Cardiac muscle cell (in vitro differentiated cells and primary cell): ENCODE results near the gene C5AR2. TPM values are rescaled to one million over a fixed set of nuclear protein-coding genes. Genes with fewer than 3 reads are reported as not detected.

Experiments used
- DNase-seq, 2 donors: peaks; one replicate each; pipeline versions ENCODE4 v3.0.0 to v3.0.0-alpha.2; 2010 to 2017; ENCODE audit warnings: low read depth in 1 of 2, low spot score in 1 of 2
- H3K27ac ChIP-seq: fragments of 200-600 bp; sonication (generic); 2 replicates; pipeline ENCODE4 v1.5.1; 2016
- H3K27me3 ChIP-seq: fragments of 200-600 bp; sonication (generic); 2 replicates; pipeline ENCODE4 v1.6.0; 2016; ENCODE audit warnings: control low read depth
- H3K36me3 ChIP-seq: fragments of 200-600 bp; sonication (generic); 2 replicates; pipeline ENCODE4 v1.5.1; 2016; ENCODE audit warnings: control low read depth
- H3K4me1 ChIP-seq: fragments of 200-600 bp; sonication (generic); 2 replicates; pipeline ENCODE4 v1.8.1; 2017; ENCODE audit warnings: low read depth, mild to moderate bottlenecking, mixed run types
- H3K4me3 ChIP-seq: fragments of 200-600 bp; sonication (generic); 2 replicates; pipeline ENCODE4 v1.5.1; 2016; ENCODE audit warnings: mild to moderate bottlenecking
- H3K9me3 ChIP-seq: fragments of 200-600 bp; sonication (generic); 2 replicates; pipeline ENCODE4 v1.5.1; 2017; ENCODE audit warnings: low read depth, mild to moderate bottlenecking, control low read depth
- CTCF ChIP-seq: IDR thresholded peaks from 2 replicates; pipeline ENCODE4 v1.5.1; 2012; ENCODE audit warnings: low read depth, mild to moderate bottlenecking, low read length
- polyA plus RNA-seq: library from polyadenylated mRNA; unstranded; fragments of >200 nt; fragmentation: Nextera tagmentation; extraction: Ambion mirVana; gene quantifications from 2 replicates; pipeline ENCODE4 v1.2.1, GENCODE V29; 2016
- total RNA-seq: library from RNA; depleted of rRNA; stranded (reverse); fragments of >200 nt; gene quantifications from 2 replicates; pipeline ENCODE4 v1.2.3, GENCODE V29; 2016

The C5AR2 gene
- total and polyA plus RNA-seq, 2 experiments from 2014 or later = not detected

GRCh38 chr19:47374876-47375693 is 43.1 kb downstream of the C5AR2 start:
- H3K9me3 ChIP-seq = no peaks in the 10 kb centered on the region
- no peak overlapping the region for H3K4me3 ChIP-seq
- no peak for DNase-seq
- peaks cover 38% of the 10 kb centered on the region for H3K36me3 ChIP-seq
- H3K27me3 ChIP-seq = no peaks in the 10 kb centered on the region
- no peaks in the 10 kb centered on the region for H3K4me1 ChIP-seq
- TF ChIP-seq CTCF = no peak
- H3K27ac ChIP-seq = no peak overlapping the region

GRCh38 chr19:47375694-47376588 is 44.0 kb downstream of the C5AR2 start:
- H3K4me3 ChIP-seq = no peak overlapping the region
- no peak for DNase-seq
- no peak overlapping the region for H3K27ac ChIP-seq
- peaks cover 38% of the 10 kb centered on the region for H3K36me3 ChIP-seq
- no peaks in the 10 kb centered on the region for H3K9me3 ChIP-seq
- no peak for TF ChIP-seq CTCF
- no peaks in the 10 kb centered on the region for H3K4me1 ChIP-seq
- no peaks in the 10 kb centered on the region for H3K27me3 ChIP-seq

GRCh38 chr19:47376589-47377144 is 44.7 kb downstream of the C5AR2 start:
- peaks cover 37% of the 10 kb centered on the region for H3K36me3 ChIP-seq
- DNase-seq = no peak
- no peak overlapping the region for H3K27ac ChIP-seq
- no peak for TF ChIP-seq CTCF
- H3K9me3 ChIP-seq = no peaks in the 10 kb centered on the region
- no peak overlapping the region for H3K4me3 ChIP-seq
- H3K4me1 ChIP-seq = no peaks in the 10 kb centered on the region
- no peaks in the 10 kb centered on the region for H3K27me3 ChIP-seq

- Histone ChIP-seq H3K4me3 (no peak overlapping the region), H3K4me1 (no peaks in the 10 kb centered on the region), H3K9me3 (no peaks in the 10 kb centered on the region), H3K27ac (no peak overlapping the region), H3K27me3 (no peaks in the 10 kb centered on the region), H3K36me3 (peaks cover 37% of the 10 kb centered on the region)
- DNase-seq = no peak
- TF ChIP-seq CTCF = no peak
Measured at GRCh38 chr19:47377208-47377701, 45.3 kb downstream of the C5AR2 start.

GRCh38 chr19:47377801-47378200 is 45.8 kb downstream of the C5AR2 start:
- TF ChIP-seq CTCF = no peak
- no peak overlapping the region for H3K27ac ChIP-seq
- no peak for DNase-seq
- H3K4me1 ChIP-seq = no peaks in the 10 kb centered on the region
- H3K36me3 ChIP-seq = peaks cover 35% of the 10 kb centered on the region
- H3K9me3 ChIP-seq = no peaks in the 10 kb centered on the region
- H3K4me3 ChIP-seq = no peak overlapping the region
- no peaks in the 10 kb centered on the region for H3K27me3 ChIP-seq
